K562 (cell line): ENCODE data around the gene IQCC.

Source experiments
- ARID4B ChIP-seq: sonication (generic); formaldehyde crosslinking; IDR thresholded peaks from 2 replicates; pipeline ENCODE4 v1.8.0; 2022; ENCODE audit warnings: mild to moderate bottlenecking, missing genetic modification reagents
- POLR2A ChIP-seq: fragments of 450-650 bp; conservative IDR thresholded peaks from 2 replicates; pipeline ENCODE4 v1.6.1; 2016
- PREB ChIP-seq: sonication (generic); formaldehyde crosslinking; IDR thresholded peaks from 2 replicates; pipeline ENCODE4 v1.8.1; 2023; ENCODE audit warnings: mild to moderate bottlenecking, missing genetic modification reagents
- RAD51 ChIP-seq: fragments of 450-650 bp; IDR thresholded peaks from 2 replicates; pipeline ENCODE4 v1.7.1; 2016; ENCODE audit warnings: low read depth, mild to moderate bottlenecking, borderline replicate concordance
- ZNF232 ChIP-seq: sonication (generic); formaldehyde crosslinking; IDR thresholded peaks from 2 replicates; pipeline ENCODE4 v1.8.0; 2022; ENCODE audit warnings: mild to moderate bottlenecking, missing genetic modification reagents

- TF ChIP-seq POLR2A (no peak), PREB (no peak), ARID4B (no peak), ZNF232 (no peak), RAD51 (no peak)
These were observed 11.1 kb downstream of the IQCC start for GRCh38 chr1:32216566-32216965.
